UCSD-AML1 (cell line): ENCODE results near the gene RPS19BP1.
"Not testable (repeated sequence)": the region's sequence is repeated elsewhere in the genome, so short reads cannot be mapped to it uniquely, and the experiment has no call there.

Experiments used
- DNase-seq: peaks from one replicate; lab custom pipeline; 2025; ENCODE audit not compliant: unreplicated experiment; lab: John Stamatoyannopoulos, UW

Gene RPS19BP1

DNA sequence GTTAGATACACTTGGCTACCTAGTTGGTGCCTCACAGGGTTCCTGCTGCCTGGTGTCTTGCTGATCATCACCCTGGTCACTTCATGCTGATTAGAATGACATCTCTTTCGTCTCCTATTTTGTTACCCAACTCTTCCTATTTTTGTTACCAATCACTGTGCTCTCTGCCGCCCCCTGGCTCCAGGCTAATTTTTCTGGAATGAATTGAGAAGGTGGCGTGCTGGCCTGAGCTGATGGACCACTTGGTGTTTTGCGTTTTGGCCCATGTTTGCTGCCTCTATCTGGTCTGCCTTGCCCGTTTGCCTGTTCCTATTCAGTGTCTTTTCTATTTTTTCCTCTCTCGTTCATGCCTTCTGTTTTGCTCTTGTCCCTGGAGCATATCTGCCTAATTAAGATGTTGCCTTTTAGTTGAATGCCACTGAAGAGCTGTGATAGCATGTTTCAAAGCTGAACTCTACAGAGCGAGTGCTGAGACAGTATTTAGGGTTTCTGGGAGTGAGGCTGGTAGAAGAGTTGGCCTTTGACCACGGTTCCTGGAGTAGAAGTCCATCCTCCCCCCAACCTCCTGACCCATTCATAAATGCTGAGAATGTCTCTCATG is 18.1 kb downstream of the RPS19BP1 start:
- DNase-seq = peak; percentile 50

- DNase-seq = no peak
Measured at GRCh38 chr22:39513791-39514190, 18.8 kb downstream of the RPS19BP1 start.

GRCh38 chr22:39512026-39512425 is 20.5 kb downstream of the RPS19BP1 start:
- DNase-seq = no peak

DNA sequence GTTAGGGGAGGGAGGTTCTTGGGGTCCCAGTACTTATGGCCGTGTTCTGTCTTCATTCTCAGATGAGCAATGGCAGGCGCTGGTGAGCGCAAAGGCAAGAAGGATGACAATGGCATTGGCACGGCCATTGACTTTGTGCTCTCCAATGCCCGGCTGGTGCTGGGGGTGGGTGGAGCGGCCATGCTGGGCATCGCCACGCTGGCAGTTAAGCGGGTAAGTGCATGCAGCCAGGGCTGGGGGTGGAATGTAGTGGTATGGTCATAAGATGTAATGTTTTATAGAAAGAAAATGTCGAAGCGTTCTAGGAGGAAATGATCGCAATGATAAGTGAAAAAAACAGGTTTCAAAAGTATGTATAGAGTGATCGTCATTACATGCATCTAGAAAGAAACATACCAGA is 21.3 kb downstream of the RPS19BP1 start:
- no peak for DNase-seq

GRCh38 chr22:39510529-39511149 is 21.9 kb downstream of the RPS19BP1 start:
- DNase-seq = no peak

DNA sequence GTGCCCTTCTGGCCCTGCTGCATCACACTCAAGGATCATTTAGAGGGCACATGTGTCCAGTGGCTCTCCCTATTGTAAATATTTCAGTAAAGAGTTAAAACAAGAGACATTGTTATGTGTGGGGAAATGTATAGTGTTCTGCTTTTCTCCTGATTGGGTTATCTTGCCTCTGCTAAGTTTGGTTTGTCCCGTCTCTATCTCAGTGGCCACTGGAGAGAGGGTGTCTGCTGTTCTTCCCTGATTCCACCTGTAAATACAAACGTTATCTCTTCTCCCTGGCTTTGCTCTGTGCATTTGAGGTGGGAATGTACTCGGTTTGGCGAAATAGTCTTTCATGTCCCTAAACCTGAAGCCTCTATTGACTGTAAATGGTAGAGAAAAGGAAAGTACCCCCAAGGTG is 24.2 kb downstream of the RPS19BP1 start:
- DNase-seq = no peak

DNA sequence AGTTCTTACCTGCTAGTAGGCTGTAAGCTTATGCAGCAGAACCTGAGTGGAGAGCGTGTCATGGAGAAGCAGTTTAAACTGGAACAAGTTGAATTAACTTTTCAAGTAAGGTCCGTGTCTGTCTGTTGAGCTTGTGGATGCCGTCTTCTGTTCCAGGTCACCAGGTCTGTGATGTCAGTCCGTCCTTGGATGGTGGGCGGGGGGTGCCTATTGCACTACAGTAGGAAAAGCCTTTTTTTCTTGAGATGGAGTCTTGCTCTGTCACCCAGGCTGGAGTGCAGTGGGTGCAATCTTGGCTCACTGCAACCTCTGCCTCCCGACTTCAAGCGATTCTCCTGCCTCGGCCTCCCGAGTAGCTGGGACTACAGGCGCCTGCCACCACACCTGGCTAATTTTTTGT is 25.5 kb downstream of the RPS19BP1 start:
- DNase-seq = not testable (repeated sequence)

DNA sequence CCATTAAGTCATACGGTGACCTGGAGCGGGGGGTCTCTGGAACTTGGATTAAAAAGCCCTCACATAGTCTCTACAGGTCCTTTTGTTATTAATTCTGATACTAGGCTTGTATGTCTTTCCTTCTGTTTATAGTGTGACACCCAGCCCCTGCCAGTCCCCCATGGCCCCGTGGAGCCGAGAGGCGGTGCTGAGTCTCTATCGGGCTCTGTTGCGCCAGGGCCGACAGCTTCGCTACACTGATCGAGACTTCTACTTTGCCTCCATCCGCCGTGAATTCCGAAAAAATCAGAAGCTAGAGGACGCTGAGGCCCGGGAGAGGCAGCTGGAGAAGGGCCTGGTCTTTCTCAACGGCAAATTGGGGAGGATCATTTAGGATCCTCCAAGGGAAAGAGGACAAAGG is 28.5 kb downstream of the RPS19BP1 start:
- DNase-seq = no peak

DNA sequence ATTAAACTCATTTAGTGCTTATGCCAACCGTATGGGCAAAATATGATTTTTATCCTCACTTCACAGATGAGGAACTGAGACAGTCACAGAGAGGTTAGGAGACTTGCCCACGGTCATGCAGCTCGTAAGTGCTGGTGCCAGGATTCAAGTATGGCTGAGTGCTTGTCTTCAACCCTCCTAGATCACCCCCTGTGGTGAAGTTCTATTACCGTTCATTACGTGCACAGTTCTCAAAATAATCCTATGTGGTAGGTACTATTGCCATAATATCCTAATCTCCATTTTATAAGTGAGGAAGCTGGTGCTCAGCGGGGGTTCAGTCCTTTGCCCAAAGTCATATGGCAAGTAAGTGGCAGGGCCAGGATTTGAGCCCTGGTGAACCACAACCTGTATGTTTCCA is 28.9 kb downstream of the RPS19BP1 start:
- no peak for DNase-seq

DNA sequence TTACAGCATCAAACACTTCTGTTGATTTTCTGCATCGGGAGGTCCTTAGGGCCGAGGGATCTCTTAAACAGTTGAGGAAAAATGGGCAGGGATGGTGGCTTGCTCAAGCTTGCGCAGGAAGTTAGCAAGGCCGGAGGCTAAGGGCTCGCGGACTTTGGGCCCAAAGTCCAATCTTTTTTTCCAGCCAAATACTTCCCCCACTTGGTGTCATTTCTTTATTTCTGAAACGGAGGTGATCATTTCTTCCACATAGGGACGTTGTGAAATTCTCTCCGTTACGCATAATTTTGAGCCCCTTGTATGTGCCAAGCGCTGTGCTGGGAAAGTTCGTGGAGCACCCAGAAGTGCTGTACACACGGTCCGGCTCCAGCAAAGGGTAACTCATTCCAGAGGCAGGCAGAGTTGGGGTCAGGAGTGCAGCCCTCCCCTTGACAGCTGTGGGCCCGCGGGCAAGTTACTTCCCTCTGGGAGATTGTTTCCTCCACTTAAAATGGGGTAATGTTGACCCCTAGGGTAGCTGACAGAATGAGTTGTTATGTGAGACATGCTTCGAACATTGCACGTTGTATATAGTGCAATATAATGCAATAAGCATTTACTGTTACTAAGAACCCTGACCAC is 29.6 kb downstream of the RPS19BP1 start:
- DNase-seq = no peak

DNA sequence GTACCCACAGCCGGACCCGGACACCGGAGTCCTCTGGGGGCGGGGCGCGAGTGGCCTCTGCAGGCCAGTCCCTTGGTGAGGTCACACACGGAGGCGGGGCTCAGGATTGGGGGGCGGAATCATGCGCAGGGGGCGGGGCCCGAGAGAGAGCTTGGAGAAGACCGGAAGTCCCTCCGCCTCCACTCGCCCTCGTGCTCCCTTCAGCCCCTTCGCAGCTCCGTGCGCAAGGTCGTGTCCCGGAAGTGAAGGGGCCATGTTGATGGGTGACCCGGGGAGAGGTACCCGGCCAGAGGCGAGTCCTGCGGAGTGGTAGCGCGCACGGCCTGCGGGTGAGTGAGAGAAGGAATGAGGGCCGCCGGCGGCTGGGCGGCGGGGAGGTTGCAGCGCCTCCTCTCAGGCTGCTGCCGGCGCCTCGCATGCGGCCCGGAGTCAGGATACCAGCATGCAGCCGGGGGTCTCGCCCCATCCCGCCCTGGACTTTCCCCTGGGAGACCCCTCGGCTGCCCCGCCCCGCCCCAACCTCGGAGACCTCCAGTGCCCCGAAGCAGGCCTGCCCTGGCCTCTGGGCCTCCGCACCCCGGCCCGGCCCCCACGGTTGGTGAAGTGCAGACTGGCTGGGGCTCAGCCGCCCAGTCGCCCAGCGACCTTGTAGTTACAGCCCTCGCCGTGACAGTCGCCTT is 30.3 kb downstream of the RPS19BP1 start, which contains the start of gene MIEF1:
MIEF1 (plus strand) TSS at position 182 of the 680 bp plus-strand sequence. CDS start 9,005 bp downstream, outside the sequence.
- DNase-seq = peak; percentile 97

DNA sequence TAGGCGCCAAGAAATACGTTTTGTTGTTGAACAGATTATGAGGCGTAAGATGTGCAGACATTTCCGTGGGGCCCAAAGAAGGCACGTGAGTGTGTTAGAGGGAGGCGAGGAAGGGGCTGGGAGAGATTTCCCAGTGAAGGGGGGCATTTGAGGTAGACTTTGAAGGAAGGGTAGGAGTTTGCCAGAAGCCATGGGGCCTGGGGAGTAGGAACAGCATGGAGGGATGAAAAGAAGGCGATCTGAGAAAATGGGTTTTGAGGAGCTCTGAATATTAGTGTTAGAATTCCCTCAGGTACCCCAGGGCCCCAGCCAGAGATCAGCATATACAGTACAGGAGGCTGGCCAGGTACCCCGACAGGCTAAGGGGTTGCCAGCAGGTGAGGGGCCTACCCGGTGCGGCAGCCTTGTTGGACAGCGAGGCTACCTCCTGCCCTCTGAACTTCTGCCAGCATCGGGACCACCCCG is 30.9 kb downstream of the RPS19BP1 start:
- DNase-seq = no peak

- no peak for DNase-seq
Measured at GRCh38 chr22:39500101-39500500, 32.4 kb downstream of the RPS19BP1 start.

- no peak for DNase-seq
Measured at GRCh38 chr22:39498802-39499201, 33.7 kb downstream of the RPS19BP1 start.

GRCh38 chr22:39498368-39498767 is 34.2 kb downstream of the RPS19BP1 start:
- no peak for DNase-seq

GRCh38 chr22:39497429-39497828 is 35.1 kb downstream of the RPS19BP1 start:
- DNase-seq = no peak

DNA sequence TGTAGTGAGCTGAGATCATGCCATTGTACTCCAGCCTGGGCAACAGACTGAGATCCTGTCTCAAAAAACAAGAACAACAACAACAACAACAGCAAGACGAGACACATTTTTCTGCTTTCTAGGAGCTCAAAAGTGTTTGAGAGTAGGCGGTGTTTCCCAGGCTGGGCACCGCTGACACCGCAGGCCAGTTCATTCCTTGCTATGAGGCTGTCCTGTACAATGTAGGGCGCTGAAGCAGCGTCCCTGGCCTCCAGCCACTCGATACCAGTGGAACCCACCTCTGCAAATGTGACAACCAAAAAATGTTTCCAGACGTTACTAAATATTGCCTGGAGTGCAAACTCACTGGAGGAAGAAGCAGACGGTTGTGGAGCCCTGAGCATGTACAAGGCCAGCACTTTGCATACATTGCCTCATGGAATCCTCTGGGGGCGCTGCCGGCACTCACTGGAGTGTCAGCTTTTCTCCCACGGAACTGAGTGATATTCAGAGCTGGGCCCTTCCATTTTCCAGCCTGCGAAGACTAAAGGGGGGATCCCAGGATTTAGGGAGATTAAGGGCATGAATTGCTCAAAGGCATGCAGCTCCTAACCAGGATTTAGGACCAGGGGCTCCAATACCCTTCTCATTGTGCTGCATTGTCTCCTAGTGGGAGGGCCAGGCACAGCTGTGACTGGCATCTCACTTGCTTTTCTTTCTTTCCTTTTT is 36.3 kb downstream of the RPS19BP1 start:
- peak; percentile 75 for DNase-seq

GRCh38 chr22:39494471-39495120 is 38.0 kb downstream of the RPS19BP1 start:
- no peak for DNase-seq

DNA sequence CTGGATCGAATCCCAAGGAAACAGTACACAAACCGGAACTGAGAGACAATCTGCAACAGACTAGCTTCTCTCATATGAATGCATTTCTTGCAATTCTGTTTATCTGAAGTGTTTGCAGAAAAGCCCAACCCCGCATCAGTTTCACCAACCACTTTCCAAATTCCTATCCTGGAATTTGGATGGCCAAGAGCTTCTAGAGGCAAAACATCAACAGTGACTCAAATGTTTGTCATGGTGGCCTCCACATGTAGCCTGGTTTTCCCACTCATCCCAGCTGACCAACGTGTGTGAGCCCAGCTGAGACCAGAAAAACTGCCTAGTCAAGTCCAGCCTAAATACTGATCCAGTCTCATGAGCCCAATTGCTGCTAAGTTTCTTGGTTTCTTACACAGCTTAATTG is 38.8 kb downstream of the RPS19BP1 start:
- DNase-seq = no peak

GRCh38 chr22:39492186-39492585 is 40.4 kb downstream of the RPS19BP1 start:
- DNase-seq = no peak

DNA sequence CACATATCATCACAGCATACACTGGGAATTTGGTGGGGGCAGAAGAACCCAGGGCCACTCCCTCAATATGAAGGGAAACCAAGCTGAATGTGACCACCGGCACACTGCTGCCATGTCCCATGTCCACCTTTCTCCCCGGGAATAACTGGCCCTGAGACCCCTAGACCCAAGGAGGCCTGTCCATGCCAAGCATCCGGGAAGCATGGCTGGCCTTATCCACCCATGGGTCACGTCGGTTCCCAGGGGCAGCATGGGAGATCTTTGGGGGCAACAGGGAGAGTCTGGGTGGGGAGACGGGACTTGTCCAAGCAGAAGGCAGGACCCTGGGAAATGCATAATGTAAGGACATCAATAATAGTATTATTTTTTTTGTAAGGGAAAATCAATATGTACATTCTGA is 40.9 kb downstream of the RPS19BP1 start:
- no peak for DNase-seq
